GM20000 (cell line): ENCODE results near the gene WWOX.

Experiments used
- DNase-seq: peaks from one replicate; pipeline ENCODE4 v3.0.0; 2012; ENCODE audit warnings: low spot score
- TF ChIP-seq, protein P1 (sequence below): IDR thresholded peaks from 2 replicates; pipeline ENCODE4 v1.5.1; 2012; ENCODE audit warnings: mild to moderate bottlenecking, control low read depth; ENCODE audit errors: extremely low read depth, missing control alignments

The WWOX gene

DNA sequence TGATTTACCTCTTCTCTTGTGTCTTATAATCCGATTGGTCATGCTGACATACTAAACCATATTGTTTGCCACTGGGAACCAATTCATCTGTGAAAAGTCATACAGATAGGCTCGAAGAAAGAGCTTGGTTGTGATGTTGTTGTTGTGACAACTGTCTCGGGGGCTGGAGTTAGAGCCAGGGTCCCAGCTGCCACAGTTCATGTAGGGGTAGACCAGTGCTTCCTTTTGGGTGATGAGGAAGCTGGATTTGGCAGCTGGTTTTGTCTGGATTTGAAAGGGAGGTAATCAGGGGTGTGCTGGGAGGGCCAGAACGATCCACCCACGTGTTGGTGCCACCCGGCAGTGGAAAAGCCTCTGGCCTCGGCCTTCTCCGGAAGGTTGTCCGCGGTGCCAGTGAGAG is 438.1 kb downstream of the WWOX start:
- no peak for DNase-seq
- TF ChIP-seq, protein P1, sequence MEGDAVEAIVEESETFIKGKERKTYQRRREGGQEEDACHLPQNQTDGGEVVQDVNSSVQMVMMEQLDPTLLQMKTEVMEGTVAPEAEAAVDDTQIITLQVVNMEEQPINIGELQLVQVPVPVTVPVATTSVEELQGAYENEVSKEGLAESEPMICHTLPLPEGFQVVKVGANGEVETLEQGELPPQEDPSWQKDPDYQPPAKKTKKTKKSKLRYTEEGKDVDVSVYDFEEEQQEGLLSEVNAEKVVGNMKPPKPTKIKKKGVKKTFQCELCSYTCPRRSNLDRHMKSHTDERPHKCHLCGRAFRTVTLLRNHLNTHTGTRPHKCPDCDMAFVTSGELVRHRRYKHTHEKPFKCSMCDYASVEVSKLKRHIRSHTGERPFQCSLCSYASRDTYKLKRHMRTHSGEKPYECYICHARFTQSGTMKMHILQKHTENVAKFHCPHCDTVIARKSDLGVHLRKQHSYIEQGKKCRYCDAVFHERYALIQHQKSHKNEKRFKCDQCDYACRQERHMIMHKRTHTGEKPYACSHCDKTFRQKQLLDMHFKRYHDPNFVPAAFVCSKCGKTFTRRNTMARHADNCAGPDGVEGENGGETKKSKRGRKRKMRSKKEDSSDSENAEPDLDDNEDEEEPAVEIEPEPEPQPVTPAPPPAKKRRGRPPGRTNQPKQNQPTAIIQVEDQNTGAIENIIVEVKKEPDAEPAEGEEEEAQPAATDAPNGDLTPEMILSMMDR = no peak

DNA sequence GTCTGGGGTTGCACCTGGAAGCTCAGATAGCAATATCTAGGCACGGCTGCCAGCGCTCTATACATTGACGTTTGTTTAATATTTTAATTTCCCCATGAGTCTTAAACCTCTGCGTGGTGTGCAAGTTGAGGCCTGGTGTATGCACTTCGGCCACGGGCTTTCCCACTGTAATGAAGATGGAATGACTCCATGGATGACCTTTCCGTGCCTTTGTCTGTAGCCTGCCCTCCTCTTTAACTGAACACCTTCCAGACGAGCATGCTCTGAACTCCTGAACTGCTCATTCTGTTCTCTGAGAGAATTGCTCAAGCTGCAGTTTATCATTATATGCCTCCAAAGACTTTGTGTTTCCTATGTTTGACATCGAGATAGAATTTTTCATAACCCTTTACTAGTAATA is 438.8 kb downstream of the WWOX start:
- no peak for DNase-seq
- TF ChIP-seq, protein P1 = no peak

DNA sequence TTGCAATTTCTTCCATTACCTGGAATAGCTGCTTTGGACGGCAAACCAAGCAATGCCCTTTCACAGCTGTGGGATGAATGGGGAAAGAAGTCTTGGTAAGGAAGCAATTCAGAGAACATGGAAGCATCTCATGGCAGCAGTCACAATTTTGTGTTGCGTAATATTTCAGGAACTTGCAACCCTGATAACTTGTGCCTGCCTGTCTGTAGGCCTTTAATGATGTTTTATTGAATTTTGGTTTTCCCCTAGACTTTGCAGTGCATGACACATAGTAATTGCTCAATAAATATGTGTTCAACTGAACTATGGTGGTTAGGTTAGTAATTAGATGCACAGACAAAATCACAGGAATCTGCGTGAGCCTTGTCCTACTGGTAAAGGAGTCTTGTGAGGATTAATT is 439.5 kb downstream of the WWOX start:
- TF ChIP-seq, protein P1 = no peak
- DNase-seq = no peak

DNA sequence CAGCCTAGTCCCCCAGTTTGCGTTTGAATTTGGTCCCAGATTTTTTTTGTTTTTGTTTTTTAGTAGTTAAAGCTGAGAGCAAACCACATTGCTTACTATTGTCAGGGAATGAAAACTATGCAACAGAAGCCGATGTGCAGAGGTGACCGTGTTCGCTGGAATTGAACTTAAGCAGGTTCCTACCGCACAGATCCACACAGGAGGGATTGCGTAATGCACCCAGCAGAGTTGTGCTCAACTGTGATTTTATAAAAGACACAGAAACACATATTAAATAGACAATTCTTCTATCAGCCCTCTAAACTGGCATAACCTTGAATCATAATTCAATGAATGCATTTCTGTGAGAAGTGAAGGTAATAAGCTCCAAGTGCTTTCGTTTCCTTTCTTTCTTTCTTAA is 443.0 kb downstream of the WWOX start:
- TF ChIP-seq, protein P1 = no peak
- DNase-seq = no peak

DNA sequence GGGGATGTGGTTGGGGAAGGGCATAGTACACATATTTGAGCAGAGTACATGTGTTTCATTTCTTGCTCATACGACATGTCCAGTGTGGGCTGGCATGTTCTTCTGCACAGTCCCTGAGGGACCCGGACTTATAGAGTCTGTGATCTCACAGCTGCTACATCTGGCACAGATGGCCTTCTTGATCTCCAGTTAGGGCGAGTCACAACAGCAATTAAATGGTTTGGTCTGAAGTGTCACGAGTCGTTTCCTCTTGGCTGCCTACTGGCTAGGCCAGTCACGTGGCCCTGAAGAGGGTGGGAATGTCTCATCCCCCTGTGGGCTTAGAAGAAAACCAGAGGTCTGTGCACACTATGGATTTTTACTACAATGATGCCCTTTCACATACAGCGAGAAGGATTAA is 443.6 kb downstream of the WWOX start:
- no peak for DNase-seq
- TF ChIP-seq, protein P1 = no peak

DNA sequence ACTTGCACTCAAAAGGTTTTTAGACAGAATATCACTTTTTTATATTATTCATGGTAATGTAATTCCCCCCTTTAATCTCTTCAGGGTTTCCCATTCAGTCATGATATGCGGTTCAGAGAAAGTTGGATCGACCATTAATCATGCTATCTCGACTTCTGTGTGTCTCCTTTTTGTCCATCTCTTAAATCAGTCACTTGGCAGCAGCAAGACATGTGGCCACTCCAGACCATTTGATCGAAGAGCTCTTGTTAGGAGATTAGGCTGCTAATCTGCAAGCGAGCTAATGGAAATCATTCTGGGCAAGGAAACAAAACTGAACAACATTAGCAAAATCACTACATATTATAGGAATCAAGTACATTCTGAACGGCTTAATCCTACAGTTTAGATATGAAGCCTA is 449.9 kb downstream of the WWOX start:
- DNase-seq = no peak

DNA sequence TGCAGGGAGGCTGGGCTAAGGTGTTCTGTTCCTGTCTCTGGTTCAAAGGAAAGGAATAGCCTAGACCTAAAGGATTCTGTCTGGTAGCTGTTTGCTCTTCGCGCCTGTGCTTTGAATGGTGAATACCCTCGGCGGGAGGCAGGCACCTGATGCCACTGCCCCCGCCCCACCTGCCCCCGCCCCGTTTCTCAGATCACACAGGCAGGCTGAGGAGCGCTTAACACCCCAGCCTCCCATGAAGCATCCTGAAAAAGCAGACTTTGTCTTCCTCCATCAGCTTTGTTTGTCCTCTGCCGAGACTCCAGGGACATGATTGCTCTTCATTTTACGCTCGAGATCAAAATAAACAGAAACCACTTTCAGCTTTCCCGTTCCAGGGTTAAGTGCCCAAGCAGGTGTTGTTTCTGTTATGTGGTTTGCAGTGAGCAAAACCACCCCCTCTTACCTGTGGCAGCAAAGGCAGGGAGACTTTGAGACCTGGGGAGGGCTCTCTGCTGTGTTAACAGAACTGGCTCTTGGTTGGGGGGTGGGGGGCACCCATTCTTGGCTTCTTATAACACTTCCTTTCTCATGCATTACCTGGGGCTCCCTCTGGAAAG is 452.1 kb downstream of the WWOX start:
- no peak for DNase-seq
- TF ChIP-seq, protein P1 = no peak

More for the DNA sequence above, 449.9 kb downstream of the WWOX start:
- TF ChIP-seq, protein P1 = no peak
